Activated T-helper 1 cell treated with anti-CD3 and anti-CD28 coated beads, Interleukin-2, amount 50 U/mL, for 16 hours (primary cell): Measurements from ENCODE around the gene ARF4.

Experiments
- DNase-seq, 2 donors: peaks; one replicate each; pipeline ENCODE4 v3.0.0-alpha.2; 2020; ENCODE audit warnings: low read depth in 1 of 2, low spot score in 1 of 2

Gene ARF4

GRCh38 chr3:57582474-57583168 lies 14.5 kb downstream of the ARF4 start:
- no peak for DNase-seq

GRCh38 chr3:57577801-57578200 lies 19.3 kb downstream of the ARF4 start:
- no peak for DNase-seq

- no peak for DNase-seq
These were observed 21.0 kb downstream of the ARF4 start for GRCh38 chr3:57575966-57576626.

- DNase-seq = no peak
These were observed 25.0 kb downstream of the ARF4 start for GRCh38 chr3:57572096-57572495.

GRCh38 chr3:57570878-57571277 lies 26.3 kb downstream of the ARF4 start:
- DNase-seq = no peak

- DNase-seq = no peak
These were observed 27.2 kb downstream of the ARF4 start for GRCh38 chr3:57569859-57570450.

GRCh38 chr3:57559526-57559925 lies 37.6 kb downstream of the ARF4 start:
- no peak for DNase-seq

- DNase-seq = peak in 1 of 2 donors; percentile 16
These were observed 40.0 kb downstream of the ARF4 start for GRCh38 chr3:57557085-57557537.

GRCh38 chr3:57556459-57557084 lies 40.6 kb downstream of the ARF4 start:
- DNase-seq = no peak

GRCh38 chr3:57555738-57556458 lies 41.2 kb downstream of the ARF4 start, which contains the start of gene PDE12:
Gene PDE12, plus strand, starts transcription at chr3:57556274. Its CDS starts 106 bp downstream, at chr3:57556380.
- peak; percentile 68 to 73 for DNase-seq

- no peak for DNase-seq
These were observed 41.8 kb downstream of the ARF4 start for GRCh38 chr3:57555306-57555705.

GRCh38 chr3:57546616-57547015 lies 50.5 kb downstream of the ARF4 start:
- DNase-seq = no peak

- no peak for DNase-seq
These were observed 51.4 kb downstream of the ARF4 start for GRCh38 chr3:57545636-57546268.

GRCh38 chr3:57544181-57545125 lies 52.7 kb downstream of the ARF4 start, which contains the start of gene DNAH12:
Gene DNAH12, minus strand, starts transcription at chr3:57544344. Its CDS starts 1,474 bp downstream, at chr3:57542870.
- no peak for DNase-seq

- DNase-seq = no peak
These were observed 58.7 kb downstream of the ARF4 start for GRCh38 chr3:57538465-57538864.

GRCh38 chr3:57530071-57530608 lies 67.0 kb downstream of the ARF4 start:
- no peak for DNase-seq
